Inflammatory macrophage (primary cell): ENCODE results near the gene C6orf132.
"Not testable (repeated sequence)": the region's sequence is repeated elsewhere in the genome, so short reads cannot be mapped to it uniquely, and the experiment has no call there.

ENCODE experiments used
- DNase-seq, 2 donors: peaks; one replicate each; pipeline ENCODE4 v3.0.0-alpha.2; 2020 to 2022

The C6orf132 gene

GRCh38 chr6:42162812-42163211 lies 20.4 kb upstream of the C6orf132 start:
- DNase-seq: no peak

GRCh38 chr6:42162384-42162783 lies 20.0 kb upstream of the C6orf132 start:
- DNase-seq: no peak

DNA sequence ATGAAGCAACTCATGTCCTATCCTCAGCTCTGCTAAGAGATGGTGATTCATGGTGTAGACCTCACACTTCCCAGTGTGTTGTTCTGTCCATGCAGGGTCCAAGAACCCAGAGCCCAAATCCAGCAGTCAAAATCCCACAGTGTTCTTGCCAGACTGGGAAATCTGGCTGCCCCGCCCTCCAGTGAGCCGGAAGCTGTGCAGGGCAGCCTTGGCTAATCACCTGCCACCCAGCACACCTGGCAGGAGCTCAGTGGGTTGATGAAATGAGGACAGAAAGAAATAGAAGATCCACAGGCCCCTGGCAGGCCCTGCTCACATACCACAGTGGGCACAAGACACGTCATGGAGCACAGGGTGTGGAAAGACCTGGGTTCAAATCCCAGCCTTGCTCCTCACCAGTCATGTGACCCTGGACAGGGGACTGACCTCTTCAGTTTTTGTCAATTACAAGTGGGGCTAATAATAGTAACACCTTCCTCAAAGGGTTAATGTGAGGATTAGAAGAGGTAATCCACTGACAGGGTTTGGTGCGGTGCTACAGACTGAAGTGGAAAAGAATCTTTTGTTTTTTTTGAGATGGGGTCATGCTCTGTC lies 17.1 kb upstream of the C6orf132 start:
- no peak for DNase-seq

- no peak for DNase-seq
These were observed 16.2 kb upstream of the C6orf132 start for GRCh38 chr6:42158631-42159030.

DNA sequence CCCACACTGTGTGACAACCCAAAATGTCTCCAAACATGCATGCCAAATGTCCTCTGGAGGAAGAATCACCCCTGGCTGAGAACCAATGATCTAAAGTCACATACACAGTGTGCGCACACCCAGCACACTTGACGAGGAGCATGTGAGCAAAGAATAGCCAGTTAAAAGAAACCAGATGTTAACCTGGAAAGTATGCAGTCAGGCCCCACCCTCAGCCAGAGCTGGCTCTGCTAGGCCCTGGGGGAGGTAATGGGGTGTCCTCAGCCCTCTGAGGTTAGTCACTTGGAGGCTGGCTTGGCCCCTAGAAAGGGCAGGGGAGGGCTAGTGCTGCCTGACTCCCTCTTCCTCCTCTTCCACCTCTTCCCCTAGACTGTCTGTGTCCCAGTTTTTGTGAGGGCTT lies 15.6 kb upstream of the C6orf132 start:
- no peak for DNase-seq

DNA sequence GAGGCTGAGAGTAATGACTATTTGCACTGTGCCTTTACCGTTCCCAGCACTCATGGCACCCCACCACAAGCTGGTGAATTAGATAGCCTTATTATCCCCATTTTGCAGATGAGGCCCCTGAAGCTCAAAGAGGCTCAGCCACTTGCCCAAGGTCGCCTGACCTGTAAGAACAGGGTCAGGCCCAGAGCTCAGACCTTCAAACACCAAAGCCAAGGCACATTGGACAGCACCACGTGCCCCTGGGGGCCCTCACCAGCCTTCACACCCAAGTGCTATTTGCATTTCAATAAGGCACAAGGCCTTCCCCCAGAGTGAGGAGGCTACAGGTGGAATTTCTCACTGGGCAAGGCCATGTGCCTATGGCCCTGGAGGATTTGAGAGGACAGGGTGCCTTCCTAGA lies 14.2 kb upstream of the C6orf132 start:
- DNase-seq: no peak

- DNase-seq: no peak
These were observed 12.9 kb upstream of the C6orf132 start for GRCh38 chr6:42155293-42155692.

GRCh38 chr6:42154461-42155209 lies 12.2 kb upstream of the C6orf132 start:
- DNase-seq: no peak

GRCh38 chr6:42153921-42154320 lies 11.5 kb upstream of the C6orf132 start:
- DNase-seq: no peak

DNA sequence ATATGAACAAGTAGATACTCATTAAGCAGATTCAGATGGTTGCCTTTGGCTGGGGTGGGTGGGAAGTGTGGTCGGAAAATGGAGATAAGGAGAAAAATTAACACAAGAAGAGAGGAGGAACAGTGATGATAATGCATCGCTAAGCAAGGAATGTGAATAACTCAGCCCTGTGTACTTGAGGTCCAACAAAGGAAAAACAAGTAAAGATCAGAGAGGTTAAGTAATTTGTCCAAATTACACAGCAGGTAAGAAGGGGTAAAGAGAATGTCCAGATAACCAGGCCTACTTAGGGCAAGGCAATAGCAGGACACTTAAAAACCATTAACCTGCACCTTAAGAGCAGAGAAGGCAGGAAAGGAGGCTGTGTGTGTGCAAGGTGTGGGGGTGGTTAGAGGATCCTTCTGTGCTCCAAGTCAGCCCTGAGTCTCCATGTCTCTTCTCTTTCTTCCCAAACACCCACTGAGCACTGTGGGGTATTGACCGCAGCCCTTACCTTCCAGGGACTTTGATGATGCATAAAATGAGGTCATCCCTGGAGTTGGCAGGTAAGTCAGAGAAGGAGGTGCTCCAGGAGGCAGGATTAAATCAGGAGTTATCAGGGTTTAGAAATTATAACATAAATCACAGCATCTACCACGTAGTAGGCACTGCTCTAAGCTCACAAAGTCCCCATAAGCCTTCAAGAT lies 10.3 kb upstream of the C6orf132 start:
- not testable (repeated sequence) for DNase-seq

DNA sequence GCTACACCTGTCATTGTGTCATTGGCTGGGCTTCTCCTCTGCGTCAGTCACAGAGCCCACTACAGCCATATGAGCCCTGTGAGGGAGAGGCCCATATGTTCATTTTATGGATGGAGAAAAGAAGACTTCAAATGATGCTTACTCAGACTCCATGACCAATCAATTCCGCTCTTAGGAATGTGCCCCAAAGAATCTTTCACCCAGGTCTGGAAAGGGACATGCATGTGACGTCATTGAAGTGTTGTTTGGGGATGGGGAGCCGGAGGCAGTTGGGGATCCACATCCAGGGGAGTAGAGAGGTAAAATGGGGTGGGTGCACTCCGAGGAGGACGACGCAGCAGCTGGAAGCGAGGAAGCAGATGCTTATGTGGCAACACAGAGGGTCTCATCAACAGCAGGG lies 9.6 kb upstream of the C6orf132 start:
- DNase-seq: no peak

DNA sequence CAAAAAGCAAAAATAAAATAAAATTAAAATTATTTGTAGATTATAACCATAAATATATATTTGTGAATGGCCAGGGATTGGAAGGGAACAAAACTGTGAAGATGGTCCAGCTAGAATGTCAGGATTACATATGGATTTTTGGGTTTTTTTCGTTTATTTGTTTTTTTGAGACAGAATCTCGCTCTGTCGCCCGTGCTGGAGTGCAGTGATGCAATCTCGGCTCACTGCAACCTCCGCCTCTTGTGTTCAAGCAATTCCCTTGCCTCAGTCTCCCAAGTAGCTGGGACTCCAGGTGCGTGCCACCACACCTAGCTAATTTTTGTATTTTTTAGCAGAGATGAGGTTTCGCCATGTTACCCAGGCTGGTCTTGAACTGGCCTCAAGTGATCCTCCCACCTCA lies 7.8 kb upstream of the C6orf132 start:
- DNase-seq: no peak

DNA sequence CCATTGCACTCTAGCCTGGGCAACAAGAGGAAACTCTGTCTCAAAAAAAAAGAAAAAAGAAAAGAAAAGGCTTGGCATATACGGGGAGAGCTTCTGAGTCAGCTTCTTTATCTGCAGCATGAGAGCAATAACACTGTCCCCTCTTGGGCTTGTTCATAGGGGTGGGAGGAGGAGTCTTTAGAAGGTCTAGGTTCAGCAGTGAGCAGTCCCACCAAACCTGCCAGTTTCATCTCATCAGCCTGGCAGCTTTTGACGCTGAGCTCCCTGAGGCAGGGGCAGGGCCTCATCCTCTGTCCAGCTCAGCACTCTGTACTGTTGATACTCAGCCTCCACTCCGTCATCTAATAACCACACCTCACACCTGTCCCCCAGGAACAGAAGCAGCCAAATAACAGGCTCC lies 5.6 kb upstream of the C6orf132 start:
- DNase-seq: no peak

DNA sequence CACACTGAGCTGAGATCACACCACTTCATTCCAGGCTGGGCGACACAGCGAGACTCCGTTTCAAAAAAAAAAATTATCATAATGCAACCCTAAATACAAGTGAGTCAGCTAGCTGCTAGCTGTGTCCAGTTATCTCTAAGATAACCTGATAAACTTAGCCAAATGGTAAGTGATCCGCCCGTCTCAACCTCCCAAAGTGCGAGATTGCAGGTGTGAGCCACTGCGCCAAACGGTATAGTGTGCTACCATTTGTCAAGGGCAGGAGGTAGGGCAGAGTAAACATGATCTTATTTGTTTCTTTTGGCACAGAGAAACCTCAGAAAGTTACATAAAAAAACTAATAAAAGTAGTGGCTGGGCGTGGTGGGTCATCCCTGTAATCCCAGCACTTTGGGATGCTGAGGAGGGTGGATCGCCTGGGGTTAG lies 4.7 kb upstream of the C6orf132 start:
- no peak for DNase-seq

- no peak for DNase-seq
These were observed 760 bp downstream of the C6orf132 start for GRCh38 chr6:42141603-42142117.

DNA sequence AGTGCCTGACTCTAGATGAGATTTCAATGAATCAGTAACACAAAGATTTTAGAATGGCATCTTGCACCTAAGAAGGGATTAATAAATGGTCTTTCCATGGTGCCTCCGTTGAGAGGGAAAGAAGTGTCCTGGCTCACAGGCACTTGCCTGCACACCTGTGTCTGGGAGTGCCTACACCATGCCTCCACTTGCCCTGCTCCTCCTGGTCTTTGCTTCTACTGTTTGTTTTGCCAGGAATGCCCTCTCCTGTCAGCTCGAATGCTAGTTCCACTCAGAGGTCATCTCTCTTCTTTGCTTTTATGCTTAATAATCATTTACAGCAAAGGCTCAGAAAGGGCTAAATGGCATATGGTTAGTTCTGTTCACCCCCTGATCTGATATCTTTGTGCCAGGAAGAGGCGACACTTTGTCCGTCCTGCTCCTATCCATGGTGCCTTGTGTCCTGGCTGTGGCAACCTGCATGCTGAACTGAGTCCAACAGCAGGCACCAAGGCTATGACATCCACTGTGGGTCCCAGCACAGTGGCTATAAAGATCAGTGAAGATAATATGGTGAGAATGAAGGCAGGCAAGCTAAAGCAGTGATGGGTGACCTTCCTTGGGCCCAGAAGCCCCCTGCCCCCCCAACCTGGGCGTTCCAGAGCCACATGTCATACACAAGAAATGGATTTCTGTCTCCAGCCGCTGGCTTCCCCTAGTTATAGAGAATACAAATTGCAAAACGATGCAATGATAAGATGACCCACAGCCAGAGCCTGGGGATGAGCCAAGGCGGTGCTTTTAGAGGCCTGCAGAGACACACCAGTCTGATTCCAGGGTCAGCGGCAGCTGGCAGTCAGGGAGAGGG lies 1.4 kb downstream of the C6orf132 start:
- DNase-seq: no peak

DNA sequence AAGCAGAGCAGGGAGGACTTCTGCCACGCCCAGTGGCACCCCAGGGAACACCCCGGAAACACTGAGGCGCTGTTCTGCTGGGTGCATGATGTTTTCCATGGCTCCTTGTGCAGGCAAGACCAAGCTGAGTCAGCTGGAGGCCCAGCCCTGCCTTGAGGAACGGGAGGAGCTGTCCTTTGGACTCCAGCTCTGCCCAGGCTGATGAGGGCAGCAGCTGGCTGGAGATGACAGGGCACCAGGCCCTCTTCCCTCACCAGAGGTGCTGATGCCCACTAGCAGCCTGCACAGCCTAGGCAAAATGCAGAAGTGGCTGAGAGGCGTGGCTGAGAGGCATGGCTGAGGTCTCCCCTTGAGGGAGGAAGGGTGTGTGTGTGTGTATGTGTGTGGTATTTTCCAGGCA lies 2.4 kb downstream of the C6orf132 start:
- DNase-seq: peak; percentile 72 to 76

DNA sequence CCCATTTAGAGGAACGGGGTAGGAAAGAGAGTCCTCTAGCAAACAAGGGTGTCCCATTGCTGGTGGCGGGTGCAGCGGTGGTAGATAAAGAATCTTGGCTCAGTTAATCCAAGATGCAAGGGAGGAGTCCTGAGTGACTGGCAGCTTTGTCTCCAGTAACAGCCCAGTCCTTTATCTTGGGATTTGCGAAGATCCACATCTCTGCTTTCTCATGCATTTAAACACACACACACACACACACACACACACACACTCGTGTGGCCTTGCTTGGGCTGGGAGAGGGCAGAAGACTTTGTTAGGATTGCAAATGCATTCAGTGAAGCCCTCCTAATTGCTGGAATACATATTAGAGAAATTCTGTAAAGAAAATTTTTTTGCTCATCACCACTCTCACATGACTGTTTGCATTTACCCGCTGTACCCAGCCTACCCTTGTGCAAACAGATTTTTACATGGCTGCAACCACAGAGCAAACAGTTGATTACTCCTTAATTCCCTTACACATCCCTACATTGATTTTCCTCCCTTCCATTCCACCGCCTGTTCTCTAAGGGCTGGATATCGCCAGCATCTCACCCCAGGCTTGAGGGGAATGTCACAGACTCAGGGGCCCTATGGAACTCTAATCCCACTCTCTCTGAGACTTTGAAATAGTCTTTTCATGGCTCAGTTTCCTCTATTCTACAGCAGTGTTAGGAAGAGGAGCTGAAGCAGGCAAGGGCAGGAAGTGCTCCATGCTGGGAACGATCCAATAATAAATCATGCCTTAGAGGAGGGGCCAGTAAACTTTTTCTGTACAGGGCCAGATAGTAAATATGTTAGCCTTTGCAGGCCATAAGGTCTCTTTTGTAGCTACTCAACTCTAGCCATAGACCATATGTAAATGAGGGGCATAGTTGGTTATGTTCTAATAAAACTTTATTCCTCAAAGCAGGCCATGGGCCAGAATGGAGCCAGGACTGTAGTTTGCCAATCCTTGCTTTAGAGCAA lies 3.5 kb downstream of the C6orf132 start:
- no peak for DNase-seq

- DNase-seq: no peak
These were observed 4.2 kb downstream of the C6orf132 start for GRCh38 chr6:42138190-42138589.

DNA sequence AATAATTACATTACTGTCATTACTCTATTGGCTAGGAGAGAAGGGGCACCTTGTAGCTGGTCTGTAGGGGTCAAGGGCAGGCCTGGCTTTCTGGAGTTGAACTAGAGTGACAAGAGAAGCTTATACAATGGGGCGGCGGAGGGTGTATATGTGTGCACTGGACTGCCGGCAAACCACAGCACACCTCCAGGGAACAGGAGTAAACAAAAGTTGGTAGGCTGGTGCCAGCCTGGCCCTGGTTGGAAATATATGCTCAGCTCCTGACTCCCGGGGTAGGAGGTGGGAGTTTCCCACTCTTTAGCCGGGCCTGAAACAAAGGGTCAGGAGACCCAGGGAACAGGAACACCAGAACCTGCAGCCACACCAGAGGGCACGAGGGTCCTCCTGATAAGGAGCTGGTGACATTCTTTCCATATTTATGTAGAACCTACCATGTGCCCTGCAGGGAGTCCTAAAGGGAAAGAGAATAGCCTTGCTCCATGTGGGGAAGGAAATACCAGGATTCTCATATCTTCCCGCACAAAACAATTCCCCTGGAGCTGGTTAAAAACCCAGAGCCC lies 5.1 kb downstream of the C6orf132 start:
- no peak for DNase-seq

DNA sequence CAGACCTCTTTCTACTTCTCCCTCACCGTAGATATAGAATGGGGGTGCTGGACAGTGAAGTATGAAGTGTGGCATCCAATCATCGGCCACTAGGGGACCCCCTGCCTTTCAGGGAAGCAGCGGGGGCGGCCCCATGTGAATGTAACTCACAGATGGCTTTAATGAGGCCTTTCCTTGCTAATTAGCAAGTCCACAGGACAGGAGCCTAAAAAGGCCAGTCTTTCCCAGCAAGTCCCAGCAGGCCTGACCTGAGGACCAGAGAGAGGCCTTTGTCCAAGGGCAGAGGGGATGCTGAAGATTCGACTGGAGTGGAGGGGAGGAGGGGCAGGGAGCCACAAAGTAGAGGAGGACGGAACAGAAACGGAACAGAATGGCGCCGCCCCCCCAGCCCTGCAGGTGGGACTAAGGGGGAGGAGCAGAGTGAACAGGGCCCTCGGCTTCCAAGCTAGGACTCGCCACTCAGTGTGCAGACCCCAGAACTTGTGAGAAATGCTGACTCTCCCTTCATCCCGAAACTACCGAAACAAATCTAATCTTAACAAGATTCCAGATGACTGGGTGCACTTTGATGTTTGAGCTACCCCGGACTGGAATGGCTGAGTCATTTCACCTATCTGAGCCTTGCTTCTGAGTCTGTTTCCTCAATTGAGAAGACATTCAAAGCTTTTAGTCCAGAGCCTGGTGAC lies 5.8 kb downstream of the C6orf132 start:
- peak; percentile 16 to 49 for DNase-seq
